Chondrocyte (in vitro differentiated cells): ENCODE data around the gene SEMA4D. TPM values are rescaled to one million over a fixed set of nuclear protein-coding genes. Genes with fewer than 3 reads are reported as not detected.
"Not testable (repeated sequence)": the region's sequence is repeated elsewhere in the genome, so short reads cannot be mapped to it uniquely, and the experiment has no call there.

ENCODE experiments used
- DNase-seq: peaks from one replicate; pipeline ENCODE4 v3.0.0; 2021; ENCODE audit warnings: mixed read lengths, low spot score
- H3K27ac Mint-ChIP-seq: one replicate; pipeline ENCODE4 v1.8.0; 2021; ENCODE audit warnings: mild to moderate bottlenecking, moderate library complexity, mixed read lengths; ENCODE audit not compliant: unreplicated experiment
- H3K27me3 Mint-ChIP-seq: 2 replicates; pipeline ENCODE4 v1.8.0; 2021; ENCODE audit warnings: low read depth, mixed read lengths
- H3K36me3 Mint-ChIP-seq: 2 replicates; pipeline ENCODE4 v1.8.0; 2021; ENCODE audit warnings: low read depth, mixed read lengths
- H3K4me1 Mint-ChIP-seq: 2 replicates; pipeline ENCODE4 v1.8.0; 2021; ENCODE audit warnings: low read depth, mild to moderate bottlenecking, mixed read lengths
- H3K4me3 Mint-ChIP-seq: one replicate; pipeline ENCODE4 v1.8.0; 2021; ENCODE audit warnings: mild to moderate bottlenecking, moderate library complexity, mixed read lengths; ENCODE audit not compliant: unreplicated experiment
- H3K9me3 Mint-ChIP-seq: 2 replicates; pipeline ENCODE4 v1.8.0; 2021; ENCODE audit warnings: low read depth, mixed read lengths
- CTCF ChIP-seq: fragments of 200-600 bp; sonication (generic); IDR thresholded peaks from 2 replicates; pipeline ENCODE4 v1.5.0; 2021; ENCODE audit warnings: antibody characterized with exemption, mild to moderate bottlenecking, moderate library complexity
- total RNA-seq: library from RNA; stranded (reverse); gene quantifications from 3 replicates; pipeline ENCODE4 v1.2.1, GENCODE V29; 2021

The SEMA4D gene
- total RNA-seq, 1 donor from 2014 or later: 3.8 TPM

- no peak for TF ChIP-seq CTCF
- Mint-ChIP-seq H3K4me3 (no peak overlapping the region), H3K4me1 (peaks cover 12% of the 10 kb centered on the region)
Observed at GRCh38 chr9:89482056-89482851, 15.7 kb downstream of the SEMA4D start.

GRCh38 chr9:89481538-89481915 lies 16.4 kb downstream of the SEMA4D start:
- Mint-ChIP-seq H3K36me3 (no peaks in the 10 kb centered on the region), H3K4me1 (peaks cover 15% of the 10 kb centered on the region), H3K27me3 (no peaks in the 10 kb centered on the region), H3K27ac (no peak overlapping the region), H3K9me3 (peaks cover 6% of the 10 kb centered on the region), H3K4me3 (no peak overlapping the region)
- no peak for TF ChIP-seq CTCF
- no peak for DNase-seq

More at GRCh38 chr9:89482056-89482851, 15.7 kb downstream of the SEMA4D start:
- Mint-ChIP-seq H3K27ac (no peak overlapping the region), H3K27me3 (no peaks in the 10 kb centered on the region), H3K9me3 (peaks cover 6% of the 10 kb centered on the region), H3K36me3 (no peaks in the 10 kb centered on the region)
- no peak for DNase-seq

DNA sequence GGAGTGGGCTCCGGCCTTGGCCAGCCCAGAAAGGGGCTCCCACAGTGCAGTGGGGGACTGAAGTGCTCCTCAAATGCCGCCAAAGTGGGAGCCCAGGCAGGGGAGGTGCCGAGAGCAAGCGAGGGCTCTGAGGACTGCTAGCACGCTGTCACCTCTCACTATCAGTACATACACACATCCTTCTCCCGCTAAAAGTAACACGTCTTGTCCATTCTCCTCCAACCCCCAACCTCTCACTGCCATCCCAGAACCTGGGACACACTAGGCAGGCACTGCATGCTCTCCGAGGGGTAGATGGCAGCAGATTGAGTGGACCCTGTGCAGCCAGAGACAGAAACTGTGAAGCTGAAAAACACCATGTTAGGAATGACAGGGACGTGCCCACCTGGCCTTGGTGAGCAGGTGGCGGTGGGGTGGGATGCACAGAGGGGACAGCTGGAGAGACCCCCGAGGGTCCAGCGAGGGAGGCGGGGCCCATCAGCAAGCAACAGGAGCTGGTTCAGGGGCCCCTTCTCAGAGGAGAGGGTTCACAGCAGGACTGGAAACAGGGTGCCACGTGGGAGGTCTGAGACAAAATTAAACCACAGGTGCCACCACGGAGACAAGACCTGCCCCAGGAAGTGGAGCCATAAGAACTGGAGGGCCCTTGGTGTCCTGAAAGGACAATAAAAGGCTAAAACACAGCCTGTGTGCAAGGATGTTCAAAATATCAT lies 16.9 kb downstream of the SEMA4D start:
- TF ChIP-seq CTCF: no peak
- no peak for DNase-seq

GRCh38 chr9:89480372-89480771 lies 17.5 kb downstream of the SEMA4D start:
- H3K9me3 Mint-ChIP-seq, H3K27me3 Mint-ChIP-seq, H3K36me3 Mint-ChIP-seq, H3K4me3 Mint-ChIP-seq, H3K27ac Mint-ChIP-seq, DNase-seq: not testable (repeated sequence)
- H3K4me1 Mint-ChIP-seq: peaks cover 15% of the 10 kb centered on the region

More for the DNA sequence above, 16.9 kb downstream of the SEMA4D start:
- Mint-ChIP-seq H3K9me3 (peaks cover 2% of the 10 kb centered on the region), H3K4me1 (peaks cover 15% of the 10 kb centered on the region), H3K27ac (no peak overlapping the region), H3K4me3 (no peak overlapping the region), H3K27me3 (no peaks in the 10 kb centered on the region), H3K36me3 (no peaks in the 10 kb centered on the region)

GRCh38 chr9:89479669-89480011 lies 18.3 kb downstream of the SEMA4D start:
- DNase-seq, H3K9me3 Mint-ChIP-seq, H3K27me3 Mint-ChIP-seq, H3K36me3 Mint-ChIP-seq, H3K27ac Mint-ChIP-seq, H3K4me3 Mint-ChIP-seq: not testable (repeated sequence)
- peaks cover 15% of the 10 kb centered on the region for H3K4me1 Mint-ChIP-seq

GRCh38 chr9:89478821-89479668 lies 18.9 kb downstream of the SEMA4D start:
- TF ChIP-seq CTCF: no peak
- H3K4me3 Mint-ChIP-seq: no peak overlapping the region
- no peaks in the 10 kb centered on the region for H3K36me3 Mint-ChIP-seq
- H3K27ac Mint-ChIP-seq: no peak overlapping the region
- no peak for DNase-seq
- H3K9me3 Mint-ChIP-seq: no peaks in the 10 kb centered on the region
- H3K4me1 Mint-ChIP-seq: peaks cover 15% of the 10 kb centered on the region
- no peaks in the 10 kb centered on the region for H3K27me3 Mint-ChIP-seq
